Heart left ventricle (tissue), 16 donors: ENCODE measurements around the gene RAF1. TPM values are rescaled to one million over a fixed set of nuclear protein-coding genes. Genes with fewer than 3 reads are reported as not detected.

Source experiments
- ATAC-seq, 4 donors: fragments of 200-7000 bp; cut with Tn5 transposase; one replicate each; pipeline ENCODE4 v1.9.1; 2020 to 2022; ENCODE audit warnings: moderate library complexity in 4 of 4, mild to moderate bottlenecking in 3 of 4, moderate number of reproducible peaks in 1 of 4
- DNase-seq, 5 donors: peaks; one replicate each; pipeline ENCODE4 v3.0.0-alpha.2; 2020
- H3K27ac ChIP-seq, 12 donors: fragments of 200-600 bp; sonication (generic) in 4 of 12; one replicate each; pipeline versions ENCODE4 v1.5.0 to v1.8.0; 2016 to 2022; ENCODE audit warnings: mild to moderate bottlenecking in 2 of 12
- H3K27me3 ChIP-seq, 9 donors: fragments of 200-600 bp; sonication (generic) in 2 of 9; one replicate each; pipeline versions ENCODE4 v1.5.1 to v1.8.0; 2016 to 2022; ENCODE audit warnings: mild to moderate bottlenecking in 3 of 9
- H3K36me3 ChIP-seq, 9 donors: fragments of 200-600 bp; sonication (generic) in 2 of 9; one replicate each; pipeline versions ENCODE4 v1.5.0 to v1.8.0; 2018 to 2022; ENCODE audit warnings: mild to moderate bottlenecking in 2 of 9
- H3K4me1 ChIP-seq, 12 donors: fragments of 200-600 bp; sonication (generic) in 4 of 12; one replicate each; pipeline versions ENCODE4 v1.5.0 to v1.8.0; 2016 to 2022; ENCODE audit warnings: mild to moderate bottlenecking in 3 of 12
- H3K4me3 ChIP-seq, 12 donors: fragments of 200-600 bp; sonication (generic) in 4 of 12; one replicate each; pipeline versions ENCODE4 v1.5.0 to v1.8.0; 2017 to 2022; ENCODE audit warnings: mild to moderate bottlenecking in 9 of 12, moderate library complexity in 4 of 12
- H3K9me3 ChIP-seq, 12 donors: fragments of 200-600 bp; sonication (generic) in 4 of 12; one replicate each; pipeline versions ENCODE4 v1.5.0 to v1.8.0; 2016 to 2022; ENCODE audit warnings: mild to moderate bottlenecking in 1 of 12
- CTCF ChIP-seq, 12 donors: fragments of 200-600 bp; sonication (generic) in 4 of 12; IDR thresholded peaks; one replicate each; pipeline versions ENCODE4 v1.5.0 to v1.8.0; 2018 to 2022; ENCODE audit warnings: antibody characterized with exemption in 12 of 12, mild to moderate bottlenecking in 5 of 12
- POLR2A ChIP-seq, 2 donors: fragments of 450-650 bp; IDR thresholded peaks; one replicate each; pipeline ENCODE4 v1.6.1; 2017; ENCODE audit warnings: antibody characterized with exemption in 2 of 2, mild to moderate bottlenecking in 2 of 2, moderate library complexity in 2 of 2
- WGBS, 4 donors: extraction: QIAGEN DNeasy Blood & Tissue Kit in 2 of 4; methylation state at CpG; one replicate each; pipeline versions ENCODE4 v1.1.5 to v1.1.7; 2013 to 2018; 5-methylcytosine and 5-hydroxymethylcytosine counted together
- intact Hi-C, 10 donors: fragments of 100-400 bp; cut with DNase I; formaldehyde crosslinking; loops; one replicate each; pipeline versions ENCODE4 v1.11.1 to v1.14.2; 2022
- polyA plus RNA-seq, 2 donors: library from polyadenylated mRNA; stranded (reverse); fragments of 200-250 nt; gene quantifications; one replicate each; pipeline ENCODE4 v1.2.3, GENCODE V29; 2013
- total RNA-seq, 9 donors: library from RNA; depleted of rRNA in 2 of 9; stranded (reverse); fragments of >200 nt in 2 of 9; fragmentation: NEBNext Ultra II Directional in 3 of 9; extraction: Animal tissue kit (Norgen Biotek cat#: 25700) in 3 of 9; gene quantifications; one replicate each; pipeline versions ENCODE4 v1.1.0 to v1.2.4, GENCODE V29; 2016 to 2023
- donor health status: ischemic (EF 13 %, LVEDD 7.1; RV severe dilation, severe dysfunction).
- donor health status: healthy with polysubstance abuse.
- donor health status: DM: no; HTN: yes; CAD: no.
- donor health status: DM: no; HTN: no; CAD: no.
- donor health status: ischemic (EF 25% LVEDD 6.9; RV normal size, moderate dysfunction).
- donor health status: ischemic (EF 25% LVEDD 5.7; RV mildly dilated, moderate dysfunction).
- donor health status: healthy.
- donor health status: DM: yes; HTN: yes; CAD: no.
- donor health status: ischemic (EF 35%, LVEDD 5.7; RV mildly dilated, moderate dysfunction).
- donor health status: nonischemic (EF 11% LVEDD 7.7; RV severe dilation, severe dysfunction).
- donor health status: DM: yes; HTN: yes; CAD: no.
- donor health status: PGD.
- donor health status: ischemic (EF 29% LVEDD 5.4; RV normal size, mild dysfunction).
- donor health status: nonischemic (EF 23%, LVEDD 6.1; RV moderate dilation, normal function).

Gene RAF1
- total and polyA plus RNA-seq, 11 donors = 62.7 to 197 (median 135) TPM

GRCh38 chr3:12689997-12690711, 26.2 kb upstream of the RAF1 start:
- peaks cover 0 to 13% (median 0%) of the 10 kb centered on the region in 12 donors for H3K4me1 ChIP-seq
- no peaks in the 10 kb centered on the region for H3K9me3 ChIP-seq
- TF ChIP-seq POLR2A (IDR thresholded peaks at IDR 0.05) (no peak), CTCF (IDR thresholded peaks at IDR 0.05) (no peak)
- no peak for DNase-seq
- H3K4me3 ChIP-seq = no peak overlapping the region
- intact Hi-C loops = no loop called here
- H3K27ac ChIP-seq = no peak overlapping the region
- no peak for ATAC-seq
- WGBS, 4 donors = 75 to 91% (median 77%) methylated on average over 5 to 11 of the region's 11 CpGs
- no peaks in the 10 kb centered on the region for H3K36me3 ChIP-seq
- no peaks in the 10 kb centered on the region for H3K27me3 ChIP-seq

- TF ChIP-seq CTCF (IDR thresholded peaks at IDR 0.05) (no peak), POLR2A (IDR thresholded peaks at IDR 0.05) (no peak)
- Histone ChIP-seq H3K27ac (no peak overlapping the region), H3K9me3 (no peaks in the 10 kb centered on the region), H3K4me3 (no peak overlapping the region), H3K27me3 (no peaks in the 10 kb centered on the region), H3K36me3 (no peaks in the 10 kb centered on the region), H3K4me1 (peaks cover 0 to under 1% (median 0%) of the 10 kb centered on the region in 12 donors)
- intact Hi-C loops = no loop called here
- peak in 1 of 4 donors; percentile 75 for ATAC-seq
- DNase-seq = no peak
- WGBS, 4 donors = 49 to 60% (median 53%) methylated on average over 3 to 4 of the region's 4 CpGs
Measured at GRCh38 chr3:12687948-12688347, 24.0 kb upstream of the RAF1 start.

- Histone ChIP-seq H3K4me3 (no peak overlapping the region), H3K9me3 (no peaks in the 10 kb centered on the region), H3K27ac (no peak overlapping the region), H3K27me3 (no peaks in the 10 kb centered on the region), H3K4me1 (peaks cover 0 to 18% (median 11%) of the 10 kb centered on the region in 12 donors), H3K36me3 (no peaks in the 10 kb centered on the region)
- intact Hi-C loops = no loop called here
- no peak for ATAC-seq
- TF ChIP-seq CTCF (IDR thresholded peaks at IDR 0.05) (no peak), POLR2A (IDR thresholded peaks at IDR 0.05) (no peak)
- WGBS, 4 donors = 77 to 89% (median 84%) methylated on average over 3 of the region's 3 CpGs
- no peak for DNase-seq
Measured at GRCh38 chr3:12686096-12686495, 22.2 kb upstream of the RAF1 start.

GRCh38 chr3:12681943-12682390, 18.1 kb upstream of the RAF1 start:
- DNase-seq = peak in 3 of 5 donors; percentile 29 to 37 (median 34)
- peak; percentile 59 to 81 (median 66) for ATAC-seq
- 41 to 50% (median 48%) methylated on average over 1 of the region's 1 CpG for WGBS, 4 donors
- intact Hi-C loops = no loop called here
- Histone ChIP-seq H3K27ac (peak overlapping the region in 11 of 12 donors; percentile 8 to 92 (median 70)), H3K27me3 (no peaks in the 10 kb centered on the region), H3K4me3 (no peak overlapping the region), H3K4me1 (peaks cover 0 to 20% (median 12%) of the 10 kb centered on the region in 12 donors), H3K36me3 (no peaks in the 10 kb centered on the region), H3K9me3 (no peaks in the 10 kb centered on the region)
- TF ChIP-seq CTCF (IDR thresholded peaks at IDR 0.05) (no peak), POLR2A (IDR thresholded peaks at IDR 0.05) (no peak)
